Amygdala (tissue), 56 donors: ENCODE results near the gene GRAMD1C.
"Not testable (repeated sequence)": the region's sequence is repeated elsewhere in the genome, so short reads cannot be mapped to it uniquely, and the experiment has no call there.

Experiments
- DNase-seq, 56 donors: peaks; one replicate each; lab custom pipeline; 2025; lab: John Stamatoyannopoulos, UW

The GRAMD1C gene

DNA sequence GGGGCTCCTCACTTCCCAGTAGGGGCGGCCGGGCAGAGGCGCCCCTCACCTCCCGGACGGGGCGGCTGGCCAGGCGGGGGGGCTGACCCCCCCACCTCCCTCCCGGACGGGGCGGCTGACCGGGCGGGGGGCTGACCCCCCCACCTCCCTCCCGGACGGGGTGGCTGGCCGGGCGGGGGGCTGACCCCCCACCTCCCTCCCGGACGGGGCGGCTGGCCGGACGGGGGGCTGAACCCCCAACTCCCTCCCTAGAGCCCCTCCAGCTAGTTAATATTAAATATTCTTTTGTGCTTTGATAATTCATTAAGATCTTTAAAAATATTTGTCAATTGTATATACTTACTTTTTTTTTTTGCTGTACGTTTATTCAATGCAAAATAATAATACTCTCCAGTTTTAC lies 11.3 kb downstream of the GRAMD1C start:
- not testable (repeated sequence) for DNase-seq

- DNase-seq: not testable (repeated sequence)
Observed at GRCh38 chr3:113850391-113850790, 11.8 kb downstream of the GRAMD1C start.

- DNase-seq: no peak
Observed at GRCh38 chr3:113852506-113852905, 13.9 kb downstream of the GRAMD1C start.

- DNase-seq: no peak
Observed at GRCh38 chr3:113867506-113867905, 28.9 kb downstream of the GRAMD1C start.

DNA sequence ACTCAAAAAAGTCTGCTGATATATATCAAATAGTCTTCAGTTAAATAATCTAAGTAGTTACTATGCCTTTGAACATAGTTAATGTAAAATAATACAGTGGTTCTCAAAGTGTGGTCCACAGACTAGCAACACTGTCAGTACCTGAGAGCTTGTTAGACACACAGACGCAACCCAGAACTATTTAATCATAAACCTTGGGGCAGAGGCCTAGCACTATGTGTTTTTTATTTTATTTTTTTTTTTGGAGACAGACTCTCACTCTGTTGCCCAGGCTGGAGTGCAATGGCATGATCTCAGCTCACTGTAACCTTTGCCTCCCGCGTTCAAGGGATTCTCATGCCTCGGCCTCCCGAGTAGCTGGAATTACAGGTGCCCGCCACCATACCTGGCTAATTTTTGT lies 34.7 kb downstream of the GRAMD1C start:
- no peak for DNase-seq

DNA sequence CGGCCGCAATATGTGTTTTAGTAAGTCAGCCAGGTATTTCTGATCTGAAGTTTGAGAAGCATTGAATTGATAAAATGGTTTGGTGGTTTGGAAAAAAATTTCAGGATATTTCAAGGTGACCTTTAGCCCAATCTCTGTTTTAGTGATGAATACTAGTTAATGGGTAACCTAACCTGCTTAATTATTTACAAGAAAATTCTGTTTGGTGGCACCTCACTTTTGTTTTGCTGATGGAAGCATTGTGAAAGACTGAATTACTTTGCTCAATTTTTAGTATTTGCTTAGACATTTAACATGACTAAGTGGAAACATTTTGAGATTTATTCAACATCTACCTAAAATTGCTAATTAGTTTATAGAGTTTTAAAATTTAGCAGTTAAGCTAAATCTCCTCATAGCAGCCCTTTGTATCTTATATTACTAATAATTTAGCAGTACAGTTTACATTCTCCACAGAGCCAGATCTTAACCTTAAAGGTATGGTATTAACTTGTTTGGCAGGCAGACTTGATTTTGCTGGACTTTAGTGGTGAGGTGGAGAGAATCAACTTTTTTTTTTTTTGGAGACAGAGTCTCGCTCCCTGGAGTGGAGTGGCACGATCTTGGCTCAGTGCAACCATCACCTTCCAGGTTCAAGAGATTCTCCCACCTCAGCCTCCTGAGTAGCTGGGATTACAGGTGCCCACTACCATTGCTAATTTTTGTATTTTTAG lies 35.4 kb downstream of the GRAMD1C start:
- no peak for DNase-seq

GRCh38 chr3:113878403-113878802 lies 39.8 kb downstream of the GRAMD1C start:
- DNase-seq: no peak

DNA sequence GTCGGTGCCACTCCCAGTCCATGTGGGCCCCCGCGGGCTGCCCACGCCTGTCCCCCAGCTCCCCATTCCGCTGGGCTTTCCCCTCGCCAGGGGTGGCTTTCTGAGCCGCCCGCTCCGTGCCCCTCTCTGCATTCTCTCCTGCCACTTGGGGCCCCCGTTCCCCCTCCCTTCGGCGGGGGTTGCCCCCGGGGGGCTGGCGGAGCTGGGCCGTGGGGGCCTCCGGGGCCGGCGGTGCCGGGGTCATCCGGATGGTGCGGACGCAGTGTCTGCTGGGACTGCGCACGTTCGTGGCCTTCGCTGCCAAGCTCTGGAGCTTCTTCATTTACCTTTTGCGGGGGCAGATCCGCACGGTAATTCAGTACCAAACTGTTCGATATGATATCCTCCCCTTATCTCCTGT lies 46.5 kb downstream of the GRAMD1C start:
- no peak for DNase-seq

DNA sequence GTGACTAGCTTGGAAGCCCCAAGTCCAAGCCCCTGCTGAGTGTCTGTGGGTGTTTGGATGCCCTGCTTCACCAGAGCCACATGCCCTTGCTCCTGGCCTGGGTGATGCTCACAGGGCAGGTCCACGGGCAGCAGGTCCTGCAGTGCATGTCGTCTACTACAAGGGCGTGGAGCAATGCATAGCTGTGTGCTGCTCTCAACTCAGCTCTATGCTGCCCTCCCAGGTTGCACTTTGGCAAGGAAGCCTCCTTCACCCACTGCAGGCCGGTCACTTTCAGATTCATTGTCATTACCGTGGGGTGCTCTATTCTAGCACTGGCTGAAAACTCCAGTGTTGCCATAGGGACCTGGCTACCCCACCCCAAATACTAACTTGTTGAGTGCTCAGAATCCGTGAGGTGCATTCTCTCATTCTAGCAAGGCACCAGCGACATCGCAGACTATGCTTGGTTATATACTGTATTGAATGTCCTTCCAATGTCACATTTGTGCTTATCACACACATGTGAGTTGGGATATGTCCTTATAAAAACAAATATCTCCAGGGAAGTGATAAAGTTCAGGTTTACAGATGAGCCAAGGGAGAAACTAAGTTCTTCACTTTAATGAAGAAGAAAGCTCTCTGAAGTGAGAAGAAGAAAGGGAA lies 51.8 kb downstream of the GRAMD1C start:
- no peak for DNase-seq

DNA sequence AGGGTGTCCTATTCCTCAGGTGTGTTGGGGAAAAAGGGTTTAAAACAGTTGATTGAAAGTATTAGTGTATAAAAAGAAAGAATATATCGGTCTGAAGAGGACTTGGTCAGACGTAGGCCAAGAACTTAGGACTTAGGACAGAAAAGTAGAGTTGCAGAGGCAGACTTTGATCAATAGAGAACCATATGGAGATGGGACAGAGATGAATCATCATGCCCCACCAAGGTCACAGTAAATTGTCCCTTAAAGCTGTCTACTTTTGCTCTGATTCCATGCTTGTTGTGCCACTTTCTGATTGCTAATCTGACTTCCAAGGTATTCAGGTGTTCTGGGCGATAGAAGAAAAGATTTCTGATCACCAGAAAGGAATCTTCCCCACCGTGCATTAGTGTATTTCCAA lies 56.3 kb downstream of the GRAMD1C start:
- no peak for DNase-seq

- no peak for DNase-seq
Observed at GRCh38 chr3:113895964-113896363, 57.4 kb downstream of the GRAMD1C start.

- no peak for DNase-seq
Observed at GRCh38 chr3:113896930-113897329, 58.3 kb downstream of the GRAMD1C start.

DNA sequence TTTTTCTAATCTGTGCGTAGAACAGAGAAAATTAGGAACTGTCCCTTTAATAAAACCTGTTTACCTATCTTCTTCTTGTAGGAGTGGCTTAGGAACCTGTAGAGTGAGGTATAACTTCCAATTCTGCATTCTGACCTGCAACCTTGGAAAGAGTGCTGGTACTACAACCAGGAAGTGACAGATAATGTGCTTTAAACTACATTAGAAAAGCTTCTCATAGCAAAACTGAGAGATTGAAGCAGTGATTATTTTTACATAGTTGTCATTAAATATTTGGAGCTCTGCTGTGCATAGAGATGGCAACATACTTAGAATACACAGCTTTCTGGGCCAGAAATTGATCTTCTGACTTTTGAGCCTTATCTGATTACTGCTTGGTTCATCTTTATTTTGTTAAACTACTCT lies 58.8 kb downstream of the GRAMD1C start:
- no peak for DNase-seq

- DNase-seq: no peak
Observed at GRCh38 chr3:113898892-113899291, 60.3 kb downstream of the GRAMD1C start.

DNA sequence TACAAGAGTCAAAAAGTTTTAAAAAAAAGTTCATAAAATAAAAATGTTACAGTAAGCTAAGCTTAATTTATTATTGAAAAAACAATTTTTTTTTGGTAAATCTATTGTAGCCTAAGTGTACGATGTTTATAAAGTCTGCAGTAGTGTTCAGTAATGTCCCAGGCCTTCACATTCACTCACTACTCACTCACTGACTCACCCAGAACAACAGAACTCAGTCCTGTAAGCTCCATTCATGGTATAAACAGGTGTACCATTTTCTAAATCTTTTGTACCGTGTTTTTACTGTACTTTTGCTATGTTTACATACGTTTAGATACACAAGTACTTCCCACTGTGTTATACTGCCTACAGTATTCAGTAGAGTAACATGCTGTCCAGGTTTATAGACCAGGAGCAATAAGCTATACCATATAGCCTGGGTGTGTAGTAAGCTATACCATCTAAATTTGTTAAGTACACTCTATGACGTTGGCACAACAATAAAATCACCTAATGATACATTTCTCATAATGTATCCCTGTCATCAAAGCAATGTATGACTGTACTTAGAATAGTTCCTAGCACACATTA lies 68.1 kb downstream of the GRAMD1C start:
- no peak for DNase-seq

DNA sequence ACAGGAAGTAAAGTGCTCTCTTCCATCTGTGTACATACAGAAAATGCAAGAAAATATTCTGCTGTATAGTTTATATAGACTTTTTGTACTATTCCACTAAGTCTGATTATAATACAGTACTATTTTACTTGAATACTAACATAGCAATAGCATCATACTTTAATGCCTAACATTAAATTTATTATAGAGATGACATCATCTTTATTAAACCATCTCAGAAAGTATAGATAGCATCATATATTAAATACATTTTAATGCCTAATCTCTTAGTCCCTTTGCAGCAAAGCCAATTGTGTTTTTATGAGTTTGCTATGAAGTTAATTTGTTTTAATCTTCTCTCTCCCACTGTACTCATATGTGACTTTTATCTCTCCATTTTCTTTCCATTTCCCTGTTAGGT lies 69.5 kb downstream of the GRAMD1C start:
- no peak for DNase-seq

DNA sequence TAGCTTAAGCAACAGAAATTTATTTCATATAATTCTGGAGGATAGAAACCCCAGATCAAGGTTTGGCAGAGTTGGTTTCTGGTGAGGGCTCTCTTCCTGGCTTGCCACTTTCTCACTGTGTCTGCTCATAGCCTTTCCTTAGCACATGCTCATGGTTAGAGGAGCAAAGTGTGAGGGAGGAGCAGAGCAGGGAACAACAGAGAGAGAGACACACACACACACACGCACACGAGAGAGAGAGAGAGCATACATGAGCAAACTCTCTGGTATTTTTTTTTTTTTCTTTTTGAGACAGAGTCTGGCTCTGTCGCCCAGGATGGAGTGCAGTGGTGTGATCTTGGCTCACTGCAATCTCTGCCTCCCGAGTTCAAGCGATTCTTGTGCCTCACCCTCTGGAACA lies 72.4 kb downstream of the GRAMD1C start:
- DNase-seq: no peak

DNA sequence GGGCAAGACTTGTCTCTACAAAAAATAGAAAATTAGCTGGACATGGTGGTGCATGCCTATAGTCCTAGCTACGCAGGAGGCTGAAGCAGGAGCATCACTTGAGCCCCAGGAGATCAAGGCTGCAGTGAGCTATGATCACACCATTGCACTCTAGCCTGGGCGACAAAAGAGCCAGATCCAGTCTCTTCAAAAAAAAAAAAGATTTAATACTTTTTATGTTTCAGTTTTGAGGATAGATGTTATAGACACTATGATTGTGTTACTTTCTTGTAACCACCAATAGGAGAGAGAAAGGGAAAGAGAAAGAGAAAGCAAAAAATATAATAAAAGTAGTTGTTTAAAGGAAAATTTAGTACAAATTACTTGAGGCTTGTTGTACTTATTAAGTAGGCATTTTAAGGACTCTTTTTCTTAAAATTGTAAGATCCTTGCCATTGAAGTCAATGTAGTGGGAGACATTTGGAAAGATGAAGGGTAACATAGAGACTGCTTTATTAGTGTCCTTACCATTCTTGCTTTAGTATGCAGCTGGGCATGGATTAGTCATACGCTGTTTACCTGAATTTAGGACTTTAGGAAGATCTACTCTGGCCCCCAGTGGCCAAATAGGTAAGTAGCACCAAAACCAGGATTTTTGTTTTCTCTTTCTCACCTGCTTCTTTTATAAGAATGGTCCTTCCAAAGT lies 74.1 kb downstream of the GRAMD1C start:
- DNase-seq: peak in 2 of 56 donors; percentile 3 to 4

- no peak for DNase-seq
Observed at GRCh38 chr3:113914646-113915045, 76.1 kb downstream of the GRAMD1C start.

DNA sequence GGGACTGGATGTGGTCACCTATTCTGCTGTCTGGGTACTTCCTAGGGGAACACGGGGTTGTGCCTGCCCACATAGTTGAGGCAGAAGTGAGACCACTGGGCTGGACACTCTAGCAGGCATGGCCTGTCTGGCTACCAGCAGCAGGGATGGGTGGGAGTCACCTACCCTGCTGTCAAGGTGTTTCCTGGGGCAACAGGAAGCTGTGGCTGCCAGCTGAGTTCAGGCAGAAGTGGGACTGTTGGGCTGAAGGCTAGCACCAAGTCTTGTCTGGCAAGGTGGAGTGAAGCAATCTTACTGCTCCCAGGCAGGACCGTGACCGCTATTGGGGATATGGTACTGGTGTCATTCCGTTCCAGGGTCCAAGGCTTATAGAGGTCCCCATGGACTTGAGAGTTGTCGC lies 89.0 kb downstream of the GRAMD1C start:
- no peak for DNase-seq

DNA sequence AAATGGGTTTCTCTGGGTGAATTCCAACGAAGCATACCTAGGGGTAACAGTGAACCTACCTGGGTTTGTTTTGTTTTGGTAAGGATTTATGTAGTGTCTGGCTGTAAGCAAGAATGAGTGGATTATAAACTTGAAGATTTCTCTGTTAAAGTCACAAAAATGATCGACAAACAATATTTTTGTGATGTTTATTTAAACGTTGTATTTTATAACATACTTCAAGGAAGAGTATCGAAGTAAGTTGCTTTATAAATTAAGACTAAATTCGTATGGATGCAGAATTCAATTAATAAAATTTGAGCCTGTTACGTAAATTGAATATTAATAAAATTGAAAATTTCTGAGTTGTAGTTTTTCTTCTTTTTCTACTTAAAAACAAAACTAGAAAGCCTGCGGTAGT lies 108.2 kb downstream of the GRAMD1C start:
- DNase-seq: no peak
